Measurements from ENCODE around the gene HNRNPK.
A peak's percentile ranks its signal among the peaks of the same experiment; 100 is the strongest.
"Not testable (repeated sequence)": the region's sequence is repeated elsewhere in the genome, so short reads cannot be mapped to it uniquely, and the experiment has no call there.

Gene HNRNPK

GRCh38 chr9:83975300-83975699 is 4.7 kb downstream of the HNRNPK start:
- no peak for DNase-seq

DNA sequence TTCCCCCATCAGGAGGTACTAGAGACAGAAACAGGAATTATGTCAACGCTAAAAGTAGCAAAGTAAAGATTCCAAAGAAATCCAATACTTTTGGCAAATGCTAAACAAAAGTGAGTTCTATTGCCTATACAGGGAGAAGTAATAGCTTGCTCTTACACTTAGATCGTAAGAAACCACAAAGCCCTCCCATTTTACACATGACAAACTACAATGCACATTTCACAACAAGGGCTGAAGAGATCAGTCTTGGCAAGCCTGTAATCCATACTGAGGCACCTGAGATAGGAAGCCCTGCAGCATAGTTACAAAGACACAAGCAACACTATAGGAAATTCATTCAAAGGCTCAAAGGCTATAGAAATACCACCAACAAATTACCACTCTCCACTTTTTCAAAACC is 7.7 kb downstream of the HNRNPK start:
- DNase-seq, result no peak

- DNase-seq, result no peak
Observed at GRCh38 chr9:83971485-83971884, 8.5 kb downstream of the HNRNPK start.

GRCh38 chr9:83969602-83970001 is 10.4 kb downstream of the HNRNPK start:
- no peak for DNase-seq

DNA sequence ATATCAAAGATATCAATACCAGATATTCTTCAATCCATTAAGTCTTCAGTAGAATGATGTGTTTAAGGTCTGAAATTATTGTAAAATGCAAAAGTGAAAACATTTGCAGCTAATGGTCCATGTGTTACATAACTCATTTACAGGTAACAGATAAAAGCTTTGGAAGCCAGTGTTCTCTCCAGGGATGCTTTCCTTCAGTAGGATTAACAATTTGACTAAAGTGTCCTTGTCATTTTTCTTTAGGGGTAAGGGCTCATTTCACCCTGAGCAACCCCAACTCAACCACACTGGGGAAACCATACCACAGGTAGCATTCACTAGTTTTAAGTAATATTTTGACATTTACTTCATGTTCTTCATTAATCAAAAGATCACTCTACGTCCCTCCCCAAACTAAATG is 12.9 kb downstream of the HNRNPK start:
- no peak for DNase-seq

GRCh38 chr9:83966209-83966582 is 13.8 kb downstream of the HNRNPK start:
- DNase-seq, result no peak

DNA sequence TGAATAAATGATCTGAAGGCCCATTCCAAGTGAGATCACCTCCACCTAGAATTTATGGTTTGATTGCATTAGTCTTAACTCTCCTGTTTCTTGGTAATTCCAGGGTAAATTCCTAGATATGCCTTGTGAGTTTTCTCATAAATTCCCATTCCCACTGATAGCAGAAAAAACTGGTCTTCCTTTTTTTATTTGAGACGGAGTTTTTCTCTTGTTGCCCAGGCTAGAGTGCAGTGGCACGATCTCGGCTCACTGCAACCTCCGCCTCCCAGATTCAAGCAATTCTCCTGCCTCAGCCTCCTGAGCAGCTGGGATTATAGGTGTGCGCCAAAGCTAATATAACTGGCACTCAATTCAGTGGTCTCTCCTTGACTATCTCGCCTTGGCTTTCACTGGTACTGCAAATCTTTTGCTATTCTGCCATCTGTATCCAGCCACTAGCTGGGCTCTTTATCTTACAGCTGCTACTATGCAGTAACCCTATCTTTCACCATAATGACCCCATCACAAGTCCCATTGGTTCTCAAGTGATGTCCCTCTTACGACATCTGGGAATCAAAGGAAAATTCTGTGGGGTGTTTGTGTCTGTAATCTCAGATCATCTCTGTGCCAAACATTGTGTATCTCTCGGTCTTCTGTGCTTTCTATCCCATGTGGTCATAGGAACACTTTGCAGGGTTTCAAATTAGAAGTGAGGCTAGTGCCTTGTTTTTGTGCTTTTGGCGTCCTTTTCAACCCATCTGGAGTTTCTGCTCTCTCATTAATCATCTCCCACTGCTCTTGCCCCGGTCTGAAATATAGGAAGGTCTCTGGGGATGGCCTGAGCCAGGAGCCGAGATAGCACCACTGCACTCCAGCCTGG is 14.4 kb downstream of the HNRNPK start:
- peak; percentile 18 for DNase-seq

DNA sequence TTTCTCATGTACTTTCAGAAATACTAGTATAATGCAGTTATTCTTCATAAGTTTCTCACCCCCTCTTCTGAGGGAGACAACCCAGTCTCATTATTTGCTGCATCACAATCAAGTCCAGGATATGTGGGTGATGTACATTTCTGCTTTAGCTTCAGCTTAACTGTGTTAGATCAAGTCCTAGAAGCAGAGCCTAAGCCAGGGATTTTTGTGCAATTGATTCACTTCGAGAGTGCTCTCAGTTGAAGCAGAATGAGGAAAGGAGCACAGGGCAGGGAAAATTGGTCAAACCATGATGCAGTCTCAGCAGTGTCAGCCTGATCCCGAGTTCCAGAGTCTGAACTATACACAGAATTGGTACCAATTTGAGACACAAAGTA is 15.1 kb downstream of the HNRNPK start:
- DNase-seq, result no peak

DNA sequence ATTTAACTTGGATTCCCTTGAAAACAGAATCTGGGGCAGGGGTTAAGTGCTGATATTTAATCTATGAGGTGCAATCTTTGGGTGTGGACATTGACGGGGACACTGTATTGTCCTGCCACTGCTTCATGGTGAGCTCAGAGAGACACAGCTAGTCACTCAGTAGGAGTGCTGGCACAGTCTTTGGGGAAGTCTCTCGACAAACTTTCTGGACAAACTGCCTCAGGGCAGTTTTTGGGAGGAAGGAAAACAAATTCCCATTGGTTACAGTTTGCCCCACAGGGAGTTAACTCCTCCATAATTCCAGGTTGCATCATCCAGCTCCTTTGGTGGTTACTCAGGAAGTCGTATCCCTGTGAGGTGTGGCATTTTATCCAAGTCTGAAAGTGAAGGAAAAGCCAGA is 17.9 kb downstream of the HNRNPK start:
- DNase-seq, result no peak

DNA sequence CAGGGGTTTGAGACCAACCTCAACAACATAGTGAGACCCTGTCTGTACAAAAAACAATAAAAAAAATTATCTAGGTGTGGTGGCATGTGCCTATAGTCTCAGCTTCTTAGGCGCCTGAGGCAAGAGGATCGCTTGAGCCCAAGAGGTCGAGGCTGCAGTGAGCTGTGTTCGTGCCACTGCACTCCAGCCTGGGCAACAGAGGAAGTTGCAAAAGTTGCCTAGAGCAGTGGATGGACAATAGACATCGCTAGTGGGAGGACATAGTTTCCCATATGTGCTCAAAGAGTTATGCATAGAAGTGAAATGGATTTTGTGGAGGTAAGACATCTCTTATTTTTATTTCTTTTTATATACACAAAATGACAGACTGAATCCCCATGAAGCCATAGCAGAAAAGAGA is 19.0 kb downstream of the HNRNPK start:
- no peak for DNase-seq

DNA sequence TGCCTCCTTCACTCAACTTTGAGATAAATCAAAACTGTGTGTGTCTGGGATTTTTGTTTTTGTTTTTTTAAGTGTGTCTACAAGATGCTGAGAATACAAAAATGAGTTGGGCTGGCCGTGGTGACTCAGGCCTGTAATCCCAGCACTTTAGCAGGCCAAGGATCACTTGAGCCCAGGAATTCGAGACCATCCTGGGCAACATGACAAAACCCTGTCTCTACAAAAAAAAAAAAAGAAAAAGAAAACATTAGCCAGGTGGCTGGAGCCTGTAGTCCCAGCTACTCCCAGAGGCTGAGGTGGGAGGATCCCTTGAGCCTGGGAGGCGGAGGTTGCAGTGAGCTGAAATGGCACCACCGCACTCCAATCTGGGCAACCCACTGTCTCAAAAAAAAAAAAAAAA is 21.0 kb downstream of the HNRNPK start:
- DNase-seq, result peak; percentile 65

DNA sequence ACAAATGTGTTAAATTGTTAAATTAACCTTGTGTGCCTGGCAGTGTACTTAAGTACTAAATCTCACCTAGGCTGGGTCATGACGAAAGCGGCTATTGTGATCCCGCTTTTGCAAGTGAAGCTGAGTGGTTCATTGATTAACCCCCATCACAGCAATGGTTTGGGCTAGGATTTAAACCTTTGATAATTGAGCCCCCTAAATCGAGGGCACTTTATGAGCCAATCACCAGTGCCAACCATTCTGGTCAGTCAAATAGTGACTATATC is 22.8 kb downstream of the HNRNPK start:
- DNase-seq, result no peak

GRCh38 chr9:83956436-83957247 is 23.4 kb downstream of the HNRNPK start:
- DNase-seq, result peak; percentile 62

- peak; percentile 23 for DNase-seq
Observed at GRCh38 chr9:83956086-83956435, 24.0 kb downstream of the HNRNPK start.

DNA sequence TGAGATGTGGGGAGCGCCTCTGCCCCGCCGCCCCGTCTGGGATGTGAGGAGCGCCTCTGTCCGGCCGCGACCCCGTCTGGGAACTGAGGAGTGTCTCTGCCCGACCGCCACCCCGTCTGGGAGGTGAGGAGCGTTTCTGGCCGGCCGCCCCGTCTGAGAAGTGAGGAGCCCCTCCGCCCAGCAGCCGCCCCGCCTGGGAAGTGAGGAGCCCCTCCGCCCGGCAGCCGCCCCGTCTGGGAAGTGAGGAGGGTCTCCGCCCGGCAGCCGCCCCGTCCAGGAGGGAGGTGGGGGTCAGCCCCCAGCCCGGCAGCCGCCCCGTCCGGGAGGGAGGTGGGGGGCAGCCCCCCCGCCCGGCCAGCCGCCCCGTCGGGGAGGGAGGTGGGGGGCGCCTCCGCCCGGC is 31.9 kb downstream of the HNRNPK start:
- not testable (repeated sequence) for DNase-seq

DNA sequence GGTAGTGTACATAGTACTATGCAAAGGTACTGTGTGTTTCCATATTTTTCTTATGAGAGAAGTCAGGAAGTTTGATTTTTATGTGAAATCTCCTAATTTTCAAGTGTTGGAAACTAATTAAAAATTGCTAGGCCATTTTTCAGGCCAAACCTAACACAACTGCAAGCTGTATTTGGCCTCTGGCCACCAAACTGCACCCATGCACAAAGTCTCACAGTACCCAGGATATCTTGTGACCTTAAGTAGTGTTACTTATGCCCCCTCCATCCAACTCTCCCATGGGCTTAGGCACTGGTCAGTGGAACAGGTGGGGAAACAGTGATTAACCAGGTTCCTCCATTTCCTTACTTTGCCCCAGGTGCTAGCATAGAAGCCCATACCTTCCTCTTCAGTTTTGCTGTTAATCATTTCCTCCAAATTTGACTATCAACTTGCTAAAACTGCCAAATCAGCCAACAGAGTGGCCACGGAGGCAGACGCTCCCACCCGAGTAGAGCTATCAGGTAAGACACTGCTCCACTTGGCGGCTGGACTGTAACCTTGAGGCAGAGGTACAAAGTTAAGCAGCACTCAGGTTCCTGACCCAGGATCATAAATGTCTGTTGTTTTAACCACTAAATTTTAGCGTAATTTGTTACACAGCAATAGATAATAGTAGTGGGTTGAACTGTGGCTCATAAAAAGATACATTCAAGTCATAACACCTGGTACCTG is 39.3 kb downstream of the HNRNPK start:
- DNase-seq, result no peak

DNA sequence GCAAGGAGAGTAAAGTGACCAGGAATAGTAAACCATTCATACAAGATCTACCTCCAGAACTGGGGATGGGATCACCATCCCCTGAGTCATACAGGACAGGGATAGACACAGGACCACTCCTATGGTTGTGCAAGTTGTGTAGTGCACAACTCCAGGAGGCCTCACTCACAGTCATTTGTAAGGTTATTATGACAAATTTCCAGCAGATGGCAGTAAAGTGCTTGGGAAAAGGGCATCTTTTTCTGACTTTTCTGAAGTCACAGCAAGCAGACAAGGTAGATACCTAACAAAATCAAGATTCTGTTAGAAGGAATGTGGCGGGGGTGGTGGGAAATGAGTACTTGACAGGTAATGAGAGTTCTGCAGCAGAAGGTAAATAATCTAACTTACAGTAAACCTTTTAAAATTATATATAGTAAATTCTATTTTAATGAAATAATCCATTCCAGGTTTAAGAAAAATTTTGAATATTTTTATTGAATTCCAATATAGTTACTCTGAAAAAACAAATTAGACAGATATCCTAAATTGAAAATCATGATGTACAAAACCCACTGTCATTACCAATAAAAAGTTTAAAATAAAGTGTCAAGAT is 42.1 kb downstream of the HNRNPK start:
- DNase-seq, result peak; percentile 69

GRCh38 chr9:83936523-83936922 is 43.5 kb downstream of the HNRNPK start:
- no peak for DNase-seq

GRCh38 chr9:83935276-83935935 is 44.6 kb downstream of the HNRNPK start:
- DNase-seq, result peak; percentile 72

DNA sequence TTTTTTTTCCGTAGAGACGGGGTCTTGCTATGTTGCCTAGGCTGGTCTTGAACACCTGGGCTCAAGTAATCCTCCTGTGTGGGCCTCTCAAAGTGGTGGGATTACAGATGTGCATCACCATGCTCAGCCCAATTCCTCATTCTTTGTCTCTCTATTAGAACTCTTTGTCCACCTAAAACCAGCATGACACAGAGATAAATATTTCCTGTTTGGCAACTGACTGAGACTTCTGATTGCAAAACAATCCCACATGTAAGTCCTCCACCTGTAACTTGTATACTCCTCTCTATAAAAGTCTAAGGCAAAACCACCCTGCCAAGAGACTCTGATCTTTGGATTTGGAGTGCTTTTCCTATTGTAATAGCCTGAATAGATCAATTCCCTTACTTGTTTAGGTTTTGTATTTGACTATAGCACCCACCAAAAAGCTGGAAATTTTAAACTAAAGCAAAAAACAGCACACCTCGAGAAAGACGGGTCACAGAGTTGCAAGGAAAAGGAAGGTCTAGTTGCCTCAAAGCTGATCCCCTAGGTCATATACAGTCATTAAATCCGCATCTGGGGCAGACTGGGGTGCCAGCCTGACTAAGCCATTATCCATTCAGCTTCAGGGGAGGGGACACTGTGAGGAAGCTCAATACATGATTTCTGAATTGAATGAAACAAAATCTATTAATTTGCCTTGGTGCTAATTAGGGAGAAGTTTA is 45.3 kb downstream of the HNRNPK start:
- DNase-seq, result peak; percentile 19

DNA sequence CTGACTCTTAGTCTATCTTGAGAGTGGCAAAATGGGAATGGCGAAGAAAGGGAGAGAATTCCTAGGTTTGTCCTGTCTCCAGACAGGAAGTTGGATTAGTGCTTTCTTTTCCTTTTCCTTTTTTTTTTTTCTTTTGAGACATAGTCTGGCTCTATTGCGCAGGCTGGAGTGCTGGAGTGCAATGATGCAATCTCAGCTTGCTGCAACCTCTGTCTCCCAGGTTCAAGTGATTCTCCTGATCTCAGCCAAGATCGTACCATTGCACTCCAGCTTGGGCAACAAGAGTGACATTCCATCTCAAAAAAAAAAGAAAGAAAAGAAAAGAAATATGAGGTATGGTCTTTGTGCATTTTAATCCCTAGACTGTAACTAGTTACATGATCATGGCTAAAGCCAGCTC is 46.2 kb downstream of the HNRNPK start:
- no peak for DNase-seq

DNA sequence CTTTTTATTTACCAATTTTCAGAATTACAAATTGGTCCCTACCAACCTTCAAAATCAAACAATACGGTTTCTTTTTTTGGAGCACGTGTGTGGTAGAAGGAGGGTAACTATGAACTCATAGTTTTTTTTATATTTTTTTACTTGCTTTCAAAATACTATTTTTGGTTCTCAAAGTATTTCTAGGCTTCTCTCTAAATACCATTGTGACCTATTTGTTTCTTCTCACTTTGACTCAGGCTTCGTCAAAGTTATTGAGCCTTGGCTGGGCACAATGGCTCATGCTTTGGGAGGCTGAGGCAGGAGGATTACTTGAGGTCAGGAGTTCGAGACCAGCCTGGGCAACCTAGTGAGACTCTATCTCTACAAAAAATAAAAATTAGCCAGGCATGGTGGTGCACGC is 47.2 kb downstream of the HNRNPK start:
- no peak for DNase-seq

All from NCI-H2029 (cell line).